Endothelial cell of umbilical vein (primary cell): Measurements from ENCODE around the gene RAPGEF3. TPM values are rescaled to one million over a fixed set of nuclear protein-coding genes. Genes with fewer than 3 reads are reported as not detected.

Experiments
- BruUV-seq: library from RNA; stranded (reverse); fragments of 400-500 nt; replicated peaks from 2 replicates; lab custom pipeline; 2021; lab: Mats Ljungman, UMichigan
- CTCF ChIA-PET: fragments of 300-600, 350-600 bp; sonication (Branson Sonifier 250); formaldehyde crosslinking; loops from one replicate; lab custom pipeline; 2021; ENCODE audit warnings: antibody characterized with exemption, inconsistent platforms; lab: Charles Lee
- POLR2A ChIA-PET: fragments of 300-600, 350-600 bp; sonication (Branson Sonifier 250); formaldehyde crosslinking; loops from one replicate; lab custom pipeline; 2021; ENCODE audit warnings: antibody characterized with exemption, inconsistent platforms; lab: Charles Lee
- DNase-seq: peaks from one replicate; pipeline ENCODE4 v3.0.0-alpha.2; 2011; ENCODE audit warnings: low read depth, low spot score
- FAIRE-seq: peaks from 2 replicates; lab custom pipeline; 2011; peaks lifted over from hg19 to GRCh38; lab: Jason Lieb, UNC
- H2AFZ ChIP-seq: 2 replicates; pipeline ENCODE4 v1.6.0; 2012; ENCODE audit warnings: low read depth, low read length, control low read depth, inconsistent platforms
- H3K27ac ChIP-seq: 2 replicates; pipeline ENCODE4 v1.5.1; 2011; ENCODE audit warnings: low read depth, mild to moderate bottlenecking, control low read depth, low read length, moderate library complexity; ENCODE audit not compliant: insufficient read depth
- H3K27me3 ChIP-seq, 2 experiments: 2 replicates each; pipeline versions ENCODE4 v1.6.0 to v1.6.1; 2011; ENCODE audit warnings: low read length in 2 of 2, mixed read lengths in 1 of 2; ENCODE audit not compliant: control insufficient read depth in 2 of 2, insufficient read depth in 2 of 2
- H3K36me3 ChIP-seq, 2 experiments: 2 replicates in 1 of 2; 3 replicates in 1 of 2; pipeline ENCODE4 v1.5.1; 2011; ENCODE audit warnings: low read length in 2 of 2, mild to moderate bottlenecking in 1 of 2, moderate library complexity in 1 of 2; ENCODE audit not compliant: control insufficient read depth in 2 of 2, insufficient read depth in 2 of 2; ENCODE audit errors: extremely low read depth in 1 of 2
- H3K4me1 ChIP-seq: 3 replicates; pipeline ENCODE4 v1.5.1; 2011; ENCODE audit warnings: mild to moderate bottlenecking, low read length; ENCODE audit not compliant: control insufficient read depth, insufficient read depth; ENCODE audit errors: extremely low read depth
- H3K4me2 ChIP-seq: 2 replicates; pipeline ENCODE4 v1.6.1; 2011; ENCODE audit warnings: low read length, control low read depth, mixed read lengths; ENCODE audit not compliant: insufficient read depth
- H3K4me3 ChIP-seq, 3 experiments: fragments of 200-600 bp in 1 of 3; sonication (generic), shearing (Covaris generic) in 1 of 3; replicated peaks in 1 of 3; 2 replicates each; pipeline ENCODE4 v1.5.1; 2011 to 2016; ENCODE audit warnings: control low read depth in 3 of 3, low read length in 3 of 3, mild to moderate bottlenecking in 2 of 3, inconsistent platforms in 1 of 3, low read depth in 1 of 3, moderate library complexity in 1 of 3; ENCODE audit not compliant: insufficient read depth in 1 of 3
- H3K79me2 ChIP-seq: 2 replicates; pipeline ENCODE4 v1.6.0; 2012; ENCODE audit warnings: low read length, inconsistent platforms; ENCODE audit not compliant: control insufficient read depth, insufficient read depth
- H3K9ac ChIP-seq: replicated peaks from 2 replicates; pipeline ENCODE3; 2011; ENCODE audit warnings: low read length, control low read depth; ENCODE audit not compliant: insufficient read depth; ENCODE audit errors: extremely low read depth
- H3K9me1 ChIP-seq: replicated peaks from 3 replicates; pipeline ENCODE4 v1.6.0; 2011; ENCODE audit warnings: mild to moderate bottlenecking, low read length; ENCODE audit not compliant: control insufficient read depth, insufficient read depth; ENCODE audit errors: extremely low read depth
- H3K9me3 ChIP-seq: replicated peaks from 2 replicates; pipeline ENCODE4 v1.5.1; 2012; ENCODE audit warnings: low read length, inconsistent platforms; ENCODE audit not compliant: control insufficient read depth, insufficient read depth
- H4K20me1 ChIP-seq: replicated peaks from 2 replicates; pipeline ENCODE3; 2011; ENCODE audit warnings: mild to moderate bottlenecking, low read length; ENCODE audit not compliant: control insufficient read depth, insufficient read depth; ENCODE audit errors: extremely low read depth
- CTCF ChIP-seq, 2 donors: IDR thresholded peaks; 1 replicate in 1 of 2; 2 replicates in 1 of 2; pipeline ENCODE4 v1.5.1; 2011; ENCODE audit warnings: low read length in 2 of 2, mild to moderate bottlenecking in 2 of 2, moderate library complexity in 2 of 2, control low read depth in 1 of 2, inconsistent platforms in 1 of 2, low read depth in 1 of 2; ENCODE audit not compliant: insufficient read depth in 1 of 2; ENCODE audit errors: extremely low read depth in 1 of 2
- EZH2 ChIP-seq: IDR thresholded peaks from 2 replicates; pipeline ENCODE4 v1.6.1; 2012; ENCODE audit warnings: borderline replicate concordance, low read depth, mild to moderate bottlenecking, moderate library complexity, low read length, inconsistent platforms; ENCODE audit not compliant: severe bottlenecking
- FOS ChIP-seq: IDR thresholded peaks from 2 replicates; pipeline ENCODE4 v1.6.1; 2011; ENCODE audit warnings: mild to moderate bottlenecking, low read length, moderate library complexity, borderline replicate concordance; ENCODE audit not compliant: insufficient read depth
- GATA2 ChIP-seq: IDR thresholded peaks from 2 replicates; pipeline ENCODE4 v1.7.0; 2011; ENCODE audit warnings: low read depth, mild to moderate bottlenecking, moderate library complexity, mixed read lengths, low read length; ENCODE audit not compliant: insufficient read length, insufficient read depth
- JUN ChIP-seq: IDR thresholded peaks from 2 replicates; pipeline ENCODE4 v1.6.1; 2011; ENCODE audit warnings: borderline replicate concordance, low read depth; ENCODE audit not compliant: insufficient read length, insufficient read depth
- MAX ChIP-seq: IDR thresholded peaks from 2 replicates; pipeline ENCODE4 v1.6.1; 2011; ENCODE audit not compliant: insufficient read depth, insufficient read length
- MYC ChIP-seq: IDR thresholded peaks from one replicate; pipeline ENCODE4 v1.6.1; 2011; ENCODE audit warnings: mild to moderate bottlenecking, low read depth, low read length
- POLR2A ChIP-seq: IDR thresholded peaks from 2 replicates; pipeline ENCODE4 v1.6.1; 2012; ENCODE audit warnings: low read depth, mild to moderate bottlenecking, control low read depth, low read length
- POLR2AphosphoS5 ChIP-seq: IDR thresholded peaks from 2 replicates; pipeline ENCODE4 v1.6.1; 2012; ENCODE audit warnings: low read depth, mild to moderate bottlenecking, control low read depth, low read length, moderate library complexity; ENCODE audit not compliant: insufficient read depth
- dilution Hi-C: fragments of 300-500 bp; cut with MboI; formaldehyde crosslinking; loops from one replicate; pipeline ENCODE4 v1.15.0; 2019; ENCODE audit warnings: low sequenced_read_pairs; ENCODE audit not compliant: extremely low pct_ligation_motif_present
- intact Hi-C: fragments of 100-400 bp; cut with micrococcal nuclease; formaldehyde crosslinking; loops from one replicate; pipeline ENCODE4 v1.10.0; 2022
- polyA plus RNA-seq, 4 experiments: library from polyadenylated mRNA; depleted of rRNA in 3 of 4; stranded (reverse) in 3 of 4; unstranded in 1 of 4; fragments of >200 nt; gene quantifications; 2 replicates each; pipeline versions ENCODE4 v1.2.1 to v1.2.3, GENCODE V29; 2011 to 2012; ENCODE audit warnings: missing spikeins in 1 of 4
- total RNA-seq: library from RNA; stranded (reverse); gene quantifications from 2 replicates; pipeline ENCODE4 v1.2.3, GENCODE V29; 2021

Gene RAPGEF3
- total and polyA plus RNA-seq, 2 donors (not counting 3 experiments of a cell fraction or from before 2014, with no cell fraction given): 34.5 to 55.1 TPM

GRCh38 chr12:47709237-47709636, 49.4 kb downstream of the RAPGEF3 start:
- Histone ChIP-seq H3K27me3 (no peaks in the 10 kb centered on the region), H3K9me3 (no peaks in the 10 kb centered on the region), H3K36me3 (no peaks in the 10 kb centered on the region), H3K9ac (no peak overlapping the region), H3K4me1 (peaks cover 14% of the 10 kb centered on the region), H3K4me3 (no peak overlapping the region), H3K4me2 (no peak overlapping the region), H3K79me2 (peaks cover 13% of the 10 kb centered on the region), H4K20me1 (no peaks in the 10 kb centered on the region), H2AFZ (no peak overlapping the region), H3K9me1 (no peaks in the 10 kb centered on the region), H3K27ac (no peak overlapping the region)
- dilution Hi-C loops (no loop called here), intact Hi-C loops (no loop called here)
- FAIRE-seq (no peak), DNase-seq (no peak)
- TF ChIP-seq GATA2 (no peak), POLR2A (no peak), EZH2 (no peak), MAX (no peak), POLR2AphosphoS5 (no peak), MYC (no peak), JUN (no peak), CTCF (IDR thresholded peaks at IDR 0.05; ENCODE audit: extremely low read depth in 1 of 2, insufficient read depth in 1 of 2, low read depth in 1 of 2, low read length in 2 of 2) (no peak), FOS (no peak)
- ChIA-PET POLR2A (no interaction called here), CTCF (interaction anchor here (1.1 to 10.6 kb wide), 2 partner anchors 108 to 130 kb away, joined by 3 to 172 read pairs; no protein-coding TSS in a partner anchor)
- no TSS peak for BruUV-seq
